DND-41 (cell line): Measurements from ENCODE around the gene ACTR1A.

Experiments
- CTCF ChIP-seq: IDR thresholded peaks from 2 replicates; pipeline ENCODE4 v1.5.1; 2012; ENCODE audit warnings: borderline replicate concordance, low read length, moderate library complexity, mild to moderate bottlenecking; ENCODE audit not compliant: poor library complexity, severe bottlenecking; ENCODE audit errors: extremely low read depth
- EZH2 ChIP-seq: IDR thresholded peaks from 3 replicates; pipeline ENCODE4 v1.6.1; 2012; ENCODE audit warnings: borderline replicate concordance, low read depth, mild to moderate bottlenecking, moderate library complexity, low read length, inconsistent platforms; ENCODE audit not compliant: severe bottlenecking

DNA sequence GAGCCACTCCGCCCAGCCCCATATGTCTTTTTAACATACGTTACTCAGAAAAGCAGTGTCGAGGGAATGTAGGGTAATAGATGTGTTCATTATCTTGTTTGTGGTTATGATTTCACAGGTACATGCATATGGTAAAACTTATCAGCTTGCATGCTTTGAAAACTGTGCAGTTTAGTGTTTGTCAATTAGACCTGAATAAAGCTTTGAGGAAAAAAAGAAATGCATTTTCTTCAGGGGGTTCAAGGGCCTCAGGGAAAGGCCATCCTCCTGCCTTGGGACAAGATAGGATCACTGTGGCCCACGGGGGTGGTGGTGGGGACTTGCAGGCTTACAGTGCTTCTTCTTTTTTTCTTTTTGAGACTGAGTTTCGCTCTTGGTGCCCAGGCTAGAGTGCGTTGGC, 35.2 kb downstream of the ACTR1A start:
- TF ChIP-seq CTCF = no peak
- TF ChIP-seq EZH2 = no peak
